ENCODE measurements around the gene C16orf46. TPM values are rescaled to one million over a fixed set of nuclear protein-coding genes. Genes with fewer than 3 reads are reported as not detected.

C16orf46 gene
- total and polyA plus RNA-seq, 2 donors (not counting 3 experiments of a cell fraction or from before 2014, with no cell fraction given), result 0.26 TPM; not detected in 1

- Histone ChIP-seq H3K79me2 (ENCODE audit: control insufficient read depth, insufficient read depth, low read length) (no peaks in the 10 kb centered on the region), H3K27ac (ENCODE audit: insufficient read depth, low read depth, low read length) (no peak overlapping the region), H3K9me1 (replicated peaks; ENCODE audit: control insufficient read depth, extremely low read depth, insufficient read depth, low read length) (no peaks in the 10 kb centered on the region), H3K9me3 (replicated peaks; ENCODE audit: control insufficient read depth, insufficient read depth, low read length) (no peaks in the 10 kb centered on the region), H2AFZ (ENCODE audit: low read depth, low read length) (no peak overlapping the region), H3K4me3 (replicated peaks in 1 of 3; ENCODE audit: insufficient read depth in 1 of 3, low read depth in 1 of 3, low read length in 3 of 3) (no peak overlapping the region), H3K4me2 (ENCODE audit: insufficient read depth, low read length) (no peak overlapping the region), H3K4me1 (ENCODE audit: control insufficient read depth, extremely low read depth, insufficient read depth, low read length) (no peaks in the 10 kb centered on the region), H3K9ac (replicated peaks; ENCODE audit: extremely low read depth, insufficient read depth, low read length) (no peak overlapping the region), H4K20me1 (replicated peaks; ENCODE audit: control insufficient read depth, extremely low read depth, insufficient read depth, low read length) (no peaks in the 10 kb centered on the region), H3K27me3 (ENCODE audit: control insufficient read depth in 2 of 2, insufficient read depth in 2 of 2, low read length in 2 of 2) (no peaks in the 10 kb centered on the region), H3K36me3 (ENCODE audit: control insufficient read depth in 2 of 2, extremely low read depth in 1 of 2, insufficient read depth in 2 of 2, low read length in 2 of 2) (no peaks in the 10 kb centered on the region)
- intact Hi-C loops (cut with micrococcal nuclease) (no loop called here), dilution Hi-C loops (cut with MboI; ENCODE audit: extremely low pct_ligation_motif_present, low sequenced_read_pairs) (no loop called here)
- DNase-seq (ENCODE audit: low read depth, low spot score) (no peak), FAIRE-seq (no peak)
- no TSS peak for BruUV-seq (replicated peaks)
- POLR2A ChIA-PET, result no interaction called here
- CTCF ChIA-PET, result no interaction called here
- TF ChIP-seq MYC (IDR thresholded peaks at IDR 0.05; ENCODE audit: low read depth, low read length), result no peak
- no peak for TF ChIP-seq JUN (IDR thresholded peaks at IDR 0.05; ENCODE audit: borderline replicate concordance, insufficient read depth, insufficient read length, low read depth)
- TF ChIP-seq, protein P1, sequence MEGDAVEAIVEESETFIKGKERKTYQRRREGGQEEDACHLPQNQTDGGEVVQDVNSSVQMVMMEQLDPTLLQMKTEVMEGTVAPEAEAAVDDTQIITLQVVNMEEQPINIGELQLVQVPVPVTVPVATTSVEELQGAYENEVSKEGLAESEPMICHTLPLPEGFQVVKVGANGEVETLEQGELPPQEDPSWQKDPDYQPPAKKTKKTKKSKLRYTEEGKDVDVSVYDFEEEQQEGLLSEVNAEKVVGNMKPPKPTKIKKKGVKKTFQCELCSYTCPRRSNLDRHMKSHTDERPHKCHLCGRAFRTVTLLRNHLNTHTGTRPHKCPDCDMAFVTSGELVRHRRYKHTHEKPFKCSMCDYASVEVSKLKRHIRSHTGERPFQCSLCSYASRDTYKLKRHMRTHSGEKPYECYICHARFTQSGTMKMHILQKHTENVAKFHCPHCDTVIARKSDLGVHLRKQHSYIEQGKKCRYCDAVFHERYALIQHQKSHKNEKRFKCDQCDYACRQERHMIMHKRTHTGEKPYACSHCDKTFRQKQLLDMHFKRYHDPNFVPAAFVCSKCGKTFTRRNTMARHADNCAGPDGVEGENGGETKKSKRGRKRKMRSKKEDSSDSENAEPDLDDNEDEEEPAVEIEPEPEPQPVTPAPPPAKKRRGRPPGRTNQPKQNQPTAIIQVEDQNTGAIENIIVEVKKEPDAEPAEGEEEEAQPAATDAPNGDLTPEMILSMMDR (IDR thresholded peaks at IDR 0.05; ENCODE audit: extremely low read depth in 1 of 2, insufficient read depth in 1 of 2, low read depth in 1 of 2, low read length in 2 of 2), result no peak
- TF ChIP-seq, protein P2, sequence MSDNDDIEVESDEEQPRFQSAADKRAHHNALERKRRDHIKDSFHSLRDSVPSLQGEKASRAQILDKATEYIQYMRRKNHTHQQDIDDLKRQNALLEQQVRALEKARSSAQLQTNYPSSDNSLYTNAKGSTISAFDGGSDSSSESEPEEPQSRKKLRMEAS (IDR thresholded peaks at IDR 0.05; ENCODE audit: insufficient read depth, insufficient read length), result no peak
- no peak for TF ChIP-seq EZH2 (IDR thresholded peaks at IDR 0.05; ENCODE audit: borderline replicate concordance, low read depth, low read length, severe bottlenecking)
- TF ChIP-seq POLR2A (IDR thresholded peaks at IDR 0.05; ENCODE audit: low read depth, low read length), result no peak
- TF ChIP-seq POLR2AphosphoS5 (IDR thresholded peaks at IDR 0.05; ENCODE audit: insufficient read depth, low read depth, low read length), result no peak
- TF ChIP-seq GATA2 (IDR thresholded peaks at IDR 0.05; ENCODE audit: insufficient read depth, insufficient read length, low read depth, low read length), result no peak
- no peak for TF ChIP-seq FOS (IDR thresholded peaks at IDR 0.05; ENCODE audit: borderline replicate concordance, insufficient read depth, low read length)
Measured at GRCh38 chr16:81123092-81123852, 46.2 kb upstream of the C16orf46 start.

Measured in endothelial cell of umbilical vein (primary cell).